GM20000 (cell line): Measurements from ENCODE around the gene UMOD.

Experiments
- DNase-seq: peaks from one replicate; pipeline ENCODE4 v3.0.0; 2012; ENCODE audit warnings: low spot score
- CTCF ChIP-seq: IDR thresholded peaks from 2 replicates; pipeline ENCODE4 v1.5.1; 2012; ENCODE audit warnings: mild to moderate bottlenecking, control low read depth; ENCODE audit errors: extremely low read depth, missing control alignments

UMOD gene

GRCh38 chr16:20363191-20363590 is 10.7 kb upstream of the UMOD start:
- no peak for TF ChIP-seq CTCF

GRCh38 chr16:20359997-20360396 is 7.5 kb upstream of the UMOD start:
- TF ChIP-seq CTCF: peak; percentile 2
- DNase-seq: no peak

More at GRCh38 chr16:20363191-20363590, 10.7 kb upstream of the UMOD start:
- no peak for DNase-seq

- TF ChIP-seq CTCF: no peak
- no peak for DNase-seq
These were observed 2.7 kb upstream of the UMOD start for GRCh38 chr16:20355114-20355782.

- no peak for TF ChIP-seq CTCF
- DNase-seq: no peak
These were observed 864 bp upstream of the UMOD start for GRCh38 chr16:20353379-20353778.

DNA sequence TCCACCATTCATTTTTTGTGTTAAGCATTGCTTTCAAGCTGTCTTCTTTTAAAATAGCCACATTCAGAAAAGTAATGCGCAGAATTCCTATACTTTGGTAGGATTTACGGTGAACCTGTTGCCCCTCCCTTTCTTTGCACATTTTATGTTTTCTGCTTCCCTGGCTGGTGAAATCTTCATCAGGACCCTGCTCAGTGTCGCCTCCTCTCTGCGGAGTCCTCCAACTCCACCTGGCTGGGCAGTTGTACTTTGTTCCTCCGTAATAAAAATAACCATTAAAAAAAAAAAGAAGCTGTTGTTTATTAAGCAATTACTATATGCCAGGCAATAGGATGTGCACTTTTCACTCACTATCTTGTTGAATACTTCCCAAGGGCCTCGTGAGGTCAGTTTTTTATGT is 2.9 kb downstream of the UMOD start:
- no peak for DNase-seq
- no peak for TF ChIP-seq CTCF

- no peak for TF ChIP-seq CTCF
- no peak for DNase-seq
These were observed 3.9 kb downstream of the UMOD start for GRCh38 chr16:20348365-20349185.

GRCh38 chr16:20347666-20348364 is 4.7 kb downstream of the UMOD start:
- DNase-seq: no peak
- no peak for TF ChIP-seq CTCF
